HG03045 (cell line): Measurements from ENCODE around the gene TMEM62.
"Not testable (repeated sequence)": the region's sequence is repeated elsewhere in the genome, so short reads cannot be mapped to it uniquely, and the experiment has no call there.

Experiments used
- ATAC-seq: cut with Tn5 transposase; IDR thresholded peaks from one replicate; pipeline ENCODE4 v1.9.1; 2021; ENCODE audit warnings: mild to moderate bottlenecking, moderate library complexity; ENCODE audit not compliant: unreplicated experiment

Gene TMEM62

GRCh38 chr15:43169888-43170287, 36.5 kb downstream of the TMEM62 start:
- ATAC-seq, result no peak

- ATAC-seq, result not testable (repeated sequence)
Observed at GRCh38 chr15:43175656-43176309, 42.4 kb downstream of the TMEM62 start.

- not testable (repeated sequence) for ATAC-seq
Observed at GRCh38 chr15:43177147-43177546, 43.8 kb downstream of the TMEM62 start.

- ATAC-seq, result no peak
Observed at GRCh38 chr15:43183270-43183669, 49.9 kb downstream of the TMEM62 start.

- no peak for ATAC-seq
Observed at GRCh38 chr15:43184407-43185124, 51.2 kb downstream of the TMEM62 start.

- ATAC-seq, result peak; percentile 94
Observed at GRCh38 chr15:43185157-43186002, 52.0 kb downstream of the TMEM62 start, which contains the start of gene CCNDBP1. Gene CCNDBP1, plus strand, starts transcription at chr15:43185403. Its CDS starts 96 bp downstream, at chr15:43185499.

GRCh38 chr15:43186003-43186353, 52.6 kb downstream of the TMEM62 start:
- ATAC-seq, result peak; percentile 22

GRCh38 chr15:43187544-43188155, 54.3 kb downstream of the TMEM62 start:
- ATAC-seq, result no peak

GRCh38 chr15:43189296-43189695, 55.9 kb downstream of the TMEM62 start:
- no peak for ATAC-seq

- ATAC-seq, result no peak
Observed at GRCh38 chr15:43190178-43190577, 56.8 kb downstream of the TMEM62 start.

GRCh38 chr15:43193710-43194109, 60.3 kb downstream of the TMEM62 start:
- ATAC-seq, result no peak

GRCh38 chr15:43194795-43195194, 61.4 kb downstream of the TMEM62 start:
- ATAC-seq, result no peak

- no peak for ATAC-seq
Observed at GRCh38 chr15:43196760-43197548, 63.6 kb downstream of the TMEM62 start.

GRCh38 chr15:43197773-43198172, 64.4 kb downstream of the TMEM62 start:
- ATAC-seq, result not testable (repeated sequence)

GRCh38 chr15:43198556-43198955, 65.2 kb downstream of the TMEM62 start:
- not testable (repeated sequence) for ATAC-seq

- no peak for ATAC-seq
Observed at GRCh38 chr15:43198992-43199391, 65.6 kb downstream of the TMEM62 start.

GRCh38 chr15:43199945-43200488, 66.6 kb downstream of the TMEM62 start:
- ATAC-seq, result no peak

GRCh38 chr15:43204016-43204901, 70.9 kb downstream of the TMEM62 start:
- ATAC-seq, result no peak

GRCh38 chr15:43206054-43206453, 72.7 kb downstream of the TMEM62 start:
- ATAC-seq, result no peak
